ENCODE data around the gene ASCC1. TPM values are rescaled to one million over a fixed set of nuclear protein-coding genes. Genes with fewer than 3 reads are reported as not detected.

Gene ASCC1
- total and polyA plus RNA-seq, 9 donors: 21.6 to 53.9 (median 31.1) TPM

GRCh38 chr10:72121389-72121788 is 94.7 kb downstream of the ASCC1 start:
- Histone ChIP-seq H3K27me3 (no peaks in the 10 kb centered on the region), H3K36me3 (no peaks in the 10 kb centered on the region), H3K9me3 (no peaks in the 10 kb centered on the region), H3K4me3 (no peak overlapping the region), H3K27ac (no peak overlapping the region), H3K4me1 (ENCODE audit: insufficient read depth) (peaks cover 1% of the 10 kb centered on the region)
- intact Hi-C loops (cut with DNase I): loop anchor here in 1 of 4 donors (10.0 kb wide), 1 partner anchor 223 kb away; no protein-coding TSS in a partner anchor
- 93 to 97% (median 96%) methylated on average over 1 of the region's 1 CpG for WGBS, 3 donors
- DNase-seq: no peak
- TF ChIP-seq CTCF (IDR thresholded peaks at IDR 0.05) (no peak), POLR2A (IDR thresholded peaks at IDR 0.05) (no peak), EP300 (IDR thresholded peaks at IDR 0.05) (no peak)

- TF ChIP-seq CTCF (IDR thresholded peaks at IDR 0.05) (no peak), POLR2A (IDR thresholded peaks at IDR 0.05) (no peak), EP300 (IDR thresholded peaks at IDR 0.05) (no peak)
- no peaks in the 10 kb centered on the region for H3K27me3 ChIP-seq
- intact Hi-C loops (cut with DNase I): loop anchor here in 2 of 4 donors (5.0 kb wide), 2 partner anchors 221 to 1184 kb away; no protein-coding TSS in a partner anchor
- WGBS, 3 donors: 96 to 99% (median 96%) methylated on average over 2 of the region's 2 CpGs
- no peaks in the 10 kb centered on the region for H3K9me3 ChIP-seq
- peaks cover 2% of the 10 kb centered on the region for H3K4me1 ChIP-seq (ENCODE audit: insufficient read depth)
- no peak overlapping the region for H3K27ac ChIP-seq
- DNase-seq: no peak
- H3K4me3 ChIP-seq: no peak overlapping the region
- H3K36me3 ChIP-seq: no peaks in the 10 kb centered on the region
Measured at GRCh38 chr10:72116372-72116771, 99.7 kb downstream of the ASCC1 start.

GRCh38 chr10:72114706-72115450 is 101.2 kb downstream of the ASCC1 start:
- WGBS, 3 donors: 39 to 62% (median 58%) methylated on average over 2 of the region's 2 CpGs
- H3K9me3 ChIP-seq: no peaks in the 10 kb centered on the region
- H3K4me1 ChIP-seq (ENCODE audit: insufficient read depth): peaks cover 3% of the 10 kb centered on the region
- TF ChIP-seq EP300 (IDR thresholded peaks at IDR 0.05) (no peak), CTCF (IDR thresholded peaks at IDR 0.05) (no peak), POLR2A (IDR thresholded peaks at IDR 0.05) (no peak)
- intact Hi-C loops (cut with DNase I): loop anchor here in 2 of 4 donors (5.0 kb wide), 2 partner anchors 222 to 1183 kb away; no protein-coding TSS in a partner anchor
- H3K4me3 ChIP-seq: no peak overlapping the region
- no peaks in the 10 kb centered on the region for H3K36me3 ChIP-seq
- no peaks in the 10 kb centered on the region for H3K27me3 ChIP-seq
- DNase-seq: no peak
- H3K27ac ChIP-seq: peak overlapping the region in 1 of 2 donors; percentile 21

GRCh38 chr10:72110673-72111401 is 105.2 kb downstream of the ASCC1 start:
- H3K27ac ChIP-seq: no peak overlapping the region
- H3K9me3 ChIP-seq: no peaks in the 10 kb centered on the region
- H3K27me3 ChIP-seq: no peaks in the 10 kb centered on the region
- intact Hi-C loops (cut with DNase I): no loop called here
- WGBS, 3 donors: 83 to 87% (median 86%) methylated on average over 11 of the region's 11 CpGs
- no peak overlapping the region for H3K4me3 ChIP-seq
- TF ChIP-seq EP300 (IDR thresholded peaks at IDR 0.05) (no peak), CTCF (IDR thresholded peaks at IDR 0.05) (no peak), POLR2A (IDR thresholded peaks at IDR 0.05) (no peak)
- no peak for DNase-seq
- no peaks in the 10 kb centered on the region for H3K36me3 ChIP-seq
- peaks cover 12% of the 10 kb centered on the region for H3K4me1 ChIP-seq (ENCODE audit: insufficient read depth)
